HEK293 (cell line): Measurements from ENCODE around the gene ARHGAP25.

Experiments used
- CTCF ChIA-PET: fragments of 350-600 bp; formaldehyde crosslinking; extraction: SDS; loops from one replicate; lab custom pipeline; 2021; ENCODE audit warnings: antibody characterized with exemption; lab: Yijun Ruan, JAX
- POLR2A ChIA-PET: fragments of 300-600 bp; formaldehyde crosslinking; extraction: SDS; loops from one replicate; lab custom pipeline; 2020; ENCODE audit warnings: antibody characterized with exemption, inconsistent platforms; lab: Yijun Ruan, JAX
- H3K27ac ChIP-seq: fragments of 200-500 bp; sonication (Bioruptor generic); 2 replicates; pipeline ENCODE4 v1.5.1; 2014; ENCODE audit warnings: low read depth, low read length, control low read depth, inconsistent platforms; ENCODE audit errors: extremely low read depth
- H3K36me3 ChIP-seq, 2 experiments: fragments of 200-500 bp in 1 of 2; sonication (Bioruptor generic) in 1 of 2; 1 replicate in 1 of 2; 2 replicates in 1 of 2; pipeline ENCODE4 v1.5.1; 2014 to 2017; ENCODE audit warnings: inconsistent platforms in 2 of 2, low read length in 2 of 2; ENCODE audit not compliant: control insufficient read depth in 2 of 2, insufficient read depth in 1 of 2
- H3K4me1 ChIP-seq: fragments of 200-500 bp; sonication (Bioruptor generic); 2 replicates; pipeline ENCODE4 v1.5.1; 2014; ENCODE audit warnings: mild to moderate bottlenecking, low read length, inconsistent platforms; ENCODE audit not compliant: control insufficient read depth, insufficient read depth
- H3K4me3 ChIP-seq: 2 replicates; pipeline ENCODE4 v1.5.1; 2011; ENCODE audit warnings: low read depth, mild to moderate bottlenecking, control low read depth, low read length, moderate library complexity
- H3K9me3 ChIP-seq: fragments of 200-500 bp; sonication (Bioruptor generic); 2 replicates; pipeline ENCODE4 v1.5.1; 2014; ENCODE audit warnings: low read depth, low read length, inconsistent platforms; ENCODE audit not compliant: control insufficient read depth, insufficient read depth
- BCL11A ChIP-seq: fragments of 450-650 bp; formaldehyde crosslinking; IDR thresholded peaks from 2 replicates; pipeline ENCODE4 v1.5.1; 2016; ENCODE audit warnings: low read depth, missing biosample characterization, missing genetic modification characterization
- KLF8 ChIP-seq: fragments of 450-650 bp; formaldehyde crosslinking; IDR thresholded peaks from 2 replicates; pipeline ENCODE4 v1.5.1; 2016; ENCODE audit warnings: missing biosample characterization, missing genetic modification characterization
- MYNN ChIP-seq: fragments of 450-650 bp; formaldehyde crosslinking; IDR thresholded peaks from 2 replicates; pipeline ENCODE4 v1.5.1; 2016; ENCODE audit warnings: missing biosample characterization, missing genetic modification characterization, borderline replicate concordance
- OVOL3 ChIP-seq: fragments of 450-650 bp; formaldehyde crosslinking; IDR thresholded peaks from 2 replicates; pipeline ENCODE4 v1.5.1; 2016; ENCODE audit warnings: missing biosample characterization, missing genetic modification characterization
- PRDM1 ChIP-seq: fragments of 450-650 bp; formaldehyde crosslinking; IDR thresholded peaks from 2 replicates; pipeline ENCODE4; 2016; ENCODE audit warnings: missing biosample characterization, missing genetic modification characterization
- YY1 ChIP-seq: fragments of 450-650 bp; formaldehyde crosslinking; IDR thresholded peaks from 2 replicates; pipeline ENCODE4 v1.5.1; 2018; ENCODE audit warnings: missing biosample characterization, missing genetic modification characterization
- ZBTB17 ChIP-seq: fragments of 450-650 bp; formaldehyde crosslinking; IDR thresholded peaks from 2 replicates; pipeline ENCODE4 v1.5.1; 2016; ENCODE audit warnings: missing biosample characterization, missing genetic modification characterization
- ZNF121 ChIP-seq: fragments of 450-650 bp; formaldehyde crosslinking; IDR thresholded peaks from 2 replicates; pipeline ENCODE4 v1.5.1; 2016; ENCODE audit warnings: missing biosample characterization, missing genetic modification characterization
- ZNF140 ChIP-seq: fragments of 450-650 bp; formaldehyde crosslinking; IDR thresholded peaks from 2 replicates; pipeline ENCODE4 v1.5.1; 2016; ENCODE audit warnings: missing biosample characterization, missing genetic modification characterization
- ZNF239 ChIP-seq: fragments of 450-650 bp; formaldehyde crosslinking; IDR thresholded peaks from 2 replicates; pipeline ENCODE4 v1.5.1; 2016; ENCODE audit warnings: missing biosample characterization, missing genetic modification characterization
- ZNF311 ChIP-seq: fragments of 450-650 bp; formaldehyde crosslinking; IDR thresholded peaks from 2 replicates; pipeline ENCODE4 v1.5.1; 2017; ENCODE audit warnings: missing biosample characterization, missing genetic modification characterization, borderline replicate concordance
- ZNF529 ChIP-seq: fragments of 450-650 bp; formaldehyde crosslinking; IDR thresholded peaks from 2 replicates; pipeline ENCODE4 v1.5.1; 2017; ENCODE audit warnings: missing genetic modification characterization, missing biosample characterization; ENCODE audit not compliant: insufficient replicate concordance
- ZNF585B ChIP-seq: fragments of 450-650 bp; formaldehyde crosslinking; IDR thresholded peaks from 2 replicates; pipeline ENCODE4 v1.5.1; 2016; ENCODE audit warnings: missing biosample characterization, missing genetic modification characterization
- ZNF623 ChIP-seq: fragments of 450-650 bp; formaldehyde crosslinking; IDR thresholded peaks from 2 replicates; pipeline ENCODE4 v1.5.1; 2016; ENCODE audit warnings: missing biosample characterization, missing genetic modification characterization
- ZNF768 ChIP-seq: fragments of 450-650 bp; formaldehyde crosslinking; IDR thresholded peaks from 2 replicates; pipeline ENCODE4 v1.5.1; 2018; ENCODE audit warnings: missing biosample characterization, mild to moderate bottlenecking, missing genetic modification characterization
- ZSCAN30 ChIP-seq: fragments of 450-650 bp; IDR thresholded peaks from 2 replicates; pipeline ENCODE4 v1.5.1; 2018; ENCODE audit warnings: missing biosample characterization, mild to moderate bottlenecking, missing genetic modification characterization, moderate library complexity
- TF ChIP-seq, protein P1 (sequence below): fragments of 450-650 bp; IDR thresholded peaks from 2 replicates; pipeline ENCODE4 v1.5.1; 2018; ENCODE audit warnings: missing biosample characterization, mild to moderate bottlenecking, missing genetic modification characterization
- TF ChIP-seq, protein P2 (sequence below): fragments of 450-650 bp; formaldehyde crosslinking; IDR thresholded peaks from 2 replicates; pipeline ENCODE4 v1.5.1; 2016; ENCODE audit warnings: missing biosample characterization, missing genetic modification characterization
- TF ChIP-seq, protein P3 (sequence below): fragments of 450-650 bp; formaldehyde crosslinking; IDR thresholded peaks from 2 replicates; pipeline ENCODE4 v1.5.1; 2016; ENCODE audit warnings: missing biosample characterization, missing genetic modification characterization
- TF ChIP-seq, protein P4 (sequence below): fragments of 450-650 bp; formaldehyde crosslinking; IDR thresholded peaks from 2 replicates; pipeline ENCODE4 v1.5.1; 2016; ENCODE audit warnings: missing biosample characterization, missing genetic modification characterization
- TF ChIP-seq, protein P5 (sequence below): fragments of 450-650 bp; formaldehyde crosslinking; IDR thresholded peaks from 2 replicates; pipeline ENCODE4 v1.5.1; 2017; ENCODE audit warnings: missing biosample characterization, missing genetic modification characterization
- TF ChIP-seq, protein P6 (sequence below): fragments of 450-650 bp; formaldehyde crosslinking; IDR thresholded peaks from 2 replicates; pipeline ENCODE4 v1.5.1; 2016; ENCODE audit warnings: missing biosample characterization, missing genetic modification characterization

The ARHGAP25 gene

DNA sequence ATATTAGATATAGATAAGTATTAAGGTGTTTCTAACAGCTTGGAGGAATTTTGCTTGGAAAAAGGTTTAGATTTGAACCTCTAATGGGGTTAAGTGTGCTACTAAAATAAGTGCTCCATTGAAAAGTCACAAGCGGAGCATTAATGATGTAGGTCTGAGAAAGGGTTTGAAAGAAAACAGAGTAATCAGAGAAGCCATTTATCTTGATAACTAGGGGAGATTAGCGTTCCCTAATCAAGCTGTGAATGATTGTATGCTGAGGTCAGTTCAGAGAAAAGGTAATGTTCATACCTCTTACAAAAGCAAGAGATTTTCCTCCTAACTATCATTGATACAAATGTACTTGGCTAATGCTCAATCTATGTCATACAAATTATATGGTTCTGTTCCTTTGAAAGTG is 1.5 kb downstream of the ARHGAP25 start:
- CTCF ChIA-PET, result interaction anchor here (2.1 kb wide), 1 partner anchor 27 kb away, joined by 5 read pairs; no protein-coding TSS in a partner anchor
- Histone ChIP-seq H3K27ac (no peak overlapping the region), H3K9me3 (no peaks in the 10 kb centered on the region), H3K36me3 (no peaks in the 10 kb centered on the region), H3K4me3 (no peak overlapping the region), H3K4me1 (no peaks in the 10 kb centered on the region)
- POLR2A ChIA-PET, result no interaction called here
- TF ChIP-seq PRDM1 (tag by site-specific recombination), result no peak
- no peak for TF ChIP-seq ZSCAN30 (tag by site-specific recombination)
- TF ChIP-seq BCL11A (tag by site-specific recombination), result no peak
- no peak for TF ChIP-seq ZNF585B (tag by site-specific recombination)
- TF ChIP-seq ZNF529 (tag by site-specific recombination), result no peak
- TF ChIP-seq, protein P1, sequence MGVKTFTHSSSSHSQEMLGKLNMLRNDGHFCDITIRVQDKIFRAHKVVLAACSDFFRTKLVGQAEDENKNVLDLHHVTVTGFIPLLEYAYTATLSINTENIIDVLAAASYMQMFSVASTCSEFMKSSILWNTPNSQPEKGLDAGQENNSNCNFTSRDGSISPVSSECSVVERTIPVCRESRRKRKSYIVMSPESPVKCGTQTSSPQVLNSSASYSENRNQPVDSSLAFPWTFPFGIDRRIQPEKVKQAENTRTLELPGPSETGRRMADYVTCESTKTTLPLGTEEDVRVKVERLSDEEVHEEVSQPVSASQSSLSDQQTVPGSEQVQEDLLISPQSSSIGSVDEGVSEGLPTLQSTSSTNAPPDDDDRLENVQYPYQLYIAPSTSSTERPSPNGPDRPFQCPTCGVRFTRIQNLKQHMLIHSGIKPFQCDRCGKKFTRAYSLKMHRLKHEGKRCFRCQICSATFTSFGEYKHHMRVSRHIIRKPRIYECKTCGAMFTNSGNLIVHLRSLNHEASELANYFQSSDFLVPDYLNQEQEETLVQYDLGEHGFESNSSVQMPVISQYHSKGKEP (tag by site-specific recombination), result no peak

DNA sequence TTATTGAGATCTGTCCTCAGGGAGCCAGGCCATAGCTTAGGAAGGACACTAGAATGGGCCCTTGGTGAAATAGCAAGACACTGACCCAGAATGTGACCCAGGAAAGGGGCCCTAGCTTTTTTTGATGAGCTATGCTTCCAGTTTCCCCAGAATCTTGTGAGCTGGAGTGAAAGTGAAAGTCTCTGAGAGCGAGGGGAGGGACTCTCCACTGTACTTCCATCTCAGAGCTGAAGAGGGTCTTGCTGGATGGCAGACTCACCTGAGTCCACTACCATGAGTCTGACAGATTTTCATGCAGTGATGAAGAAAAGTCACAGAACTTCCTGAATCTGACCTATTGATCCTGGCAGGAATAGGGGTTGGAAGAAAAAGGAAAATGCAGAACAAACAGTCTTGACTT is 3.1 kb downstream of the ARHGAP25 start:
- H3K4me3 ChIP-seq, result no peak overlapping the region
- TF ChIP-seq, protein P2, sequence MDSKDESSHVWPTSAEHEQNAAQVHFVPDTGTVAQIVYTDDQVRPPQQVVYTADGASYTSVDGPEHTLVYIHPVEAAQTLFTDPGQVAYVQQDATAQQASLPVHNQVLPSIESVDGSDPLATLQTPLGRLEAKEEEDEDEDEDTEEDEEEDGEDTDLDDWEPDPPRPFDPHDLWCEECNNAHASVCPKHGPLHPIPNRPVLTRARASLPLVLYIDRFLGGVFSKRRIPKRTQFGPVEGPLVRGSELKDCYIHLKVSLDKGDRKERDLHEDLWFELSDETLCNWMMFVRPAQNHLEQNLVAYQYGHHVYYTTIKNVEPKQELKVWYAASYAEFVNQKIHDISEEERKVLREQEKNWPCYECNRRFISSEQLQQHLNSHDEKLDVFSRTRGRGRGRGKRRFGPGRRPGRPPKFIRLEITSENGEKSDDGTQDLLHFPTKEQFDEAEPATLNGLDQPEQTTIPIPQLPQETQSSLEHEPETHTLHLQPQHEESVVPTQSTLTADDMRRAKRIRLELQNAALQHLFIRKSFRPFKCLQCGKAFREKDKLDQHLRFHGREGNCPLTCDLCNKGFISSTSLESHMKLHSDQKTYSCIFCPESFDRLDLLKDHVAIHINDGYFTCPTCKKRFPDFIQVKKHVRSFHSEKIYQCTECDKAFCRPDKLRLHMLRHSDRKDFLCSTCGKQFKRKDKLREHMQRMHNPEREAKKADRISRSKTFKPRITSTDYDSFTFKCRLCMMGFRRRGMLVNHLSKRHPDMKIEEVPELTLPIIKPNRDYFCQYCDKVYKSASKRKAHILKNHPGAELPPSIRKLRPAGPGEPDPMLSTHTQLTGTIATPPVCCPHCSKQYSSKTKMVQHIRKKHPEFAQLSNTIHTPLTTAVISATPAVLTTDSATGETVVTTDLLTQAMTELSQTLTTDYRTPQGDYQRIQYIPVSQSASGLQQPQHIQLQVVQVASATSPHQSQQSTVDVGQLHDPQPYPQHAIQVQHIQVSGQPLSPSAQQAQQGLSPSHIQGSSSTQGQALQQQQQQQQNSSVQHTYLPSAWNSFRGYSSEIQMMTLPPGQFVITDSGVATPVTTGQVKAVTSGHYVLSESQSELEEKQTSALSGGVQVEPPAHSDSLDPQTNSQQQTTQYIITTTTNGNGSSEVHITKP (tag by site-specific recombination), result no peak
- TF ChIP-seq ZNF140 (tag by site-specific recombination) (no peak), ZNF768 (no peak), MYNN (tag by site-specific recombination) (no peak), ZBTB17 (tag by site-specific recombination) (no peak), ZNF121 (tag by site-specific recombination) (no peak), YY1 (tag by site-specific recombination) (no peak), BCL11A (tag by site-specific recombination) (no peak), OVOL3 (tag by site-specific recombination) (no peak), KLF8 (tag by site-specific recombination) (no peak), ZNF311 (tag by site-specific recombination) (no peak), ZNF239 (no peak), ZNF623 (tag by site-specific recombination) (no peak)
- TF ChIP-seq, protein P3, sequence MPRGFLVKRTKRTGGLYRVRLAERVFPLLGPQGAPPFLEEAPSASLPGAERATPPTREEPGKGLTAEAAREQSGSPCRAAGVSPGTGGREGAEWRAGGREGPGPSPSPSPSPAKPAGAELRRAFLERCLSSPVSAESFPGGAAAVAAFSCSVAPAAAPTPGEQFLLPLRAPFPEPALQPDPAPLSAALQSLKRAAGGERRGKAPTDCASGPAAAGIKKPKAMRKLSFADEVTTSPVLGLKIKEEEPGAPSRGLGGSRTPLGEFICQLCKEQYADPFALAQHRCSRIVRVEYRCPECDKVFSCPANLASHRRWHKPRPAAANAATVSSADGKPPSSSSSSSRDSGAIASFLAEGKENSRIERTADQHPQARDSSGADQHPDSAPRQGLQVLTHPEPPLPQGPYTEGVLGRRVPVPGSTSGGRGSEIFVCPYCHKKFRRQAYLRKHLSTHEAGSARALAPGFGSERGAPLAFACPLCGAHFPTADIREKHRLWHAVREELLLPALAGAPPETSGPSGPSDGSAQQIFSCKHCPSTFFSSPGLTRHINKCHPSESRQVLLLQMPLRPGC (tag by site-specific recombination), result no peak
- TF ChIP-seq, protein P4, sequence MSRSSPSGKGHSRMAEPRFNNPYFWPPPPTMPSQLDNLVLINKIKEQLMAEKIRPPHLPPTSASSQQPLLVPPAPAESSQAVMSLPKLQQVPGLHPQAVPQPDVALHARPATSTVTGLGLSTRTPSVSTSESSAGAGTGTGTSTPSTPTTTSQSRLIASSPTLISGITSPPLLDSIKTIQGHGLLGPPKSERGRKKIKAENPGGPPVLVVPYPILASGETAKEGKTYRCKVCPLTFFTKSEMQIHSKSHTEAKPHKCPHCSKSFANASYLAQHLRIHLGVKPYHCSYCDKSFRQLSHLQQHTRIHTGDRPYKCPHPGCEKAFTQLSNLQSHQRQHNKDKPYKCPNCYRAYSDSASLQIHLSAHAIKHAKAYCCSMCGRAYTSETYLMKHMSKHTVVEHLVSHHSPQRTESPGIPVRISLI, result no peak
- TF ChIP-seq, protein P5, sequence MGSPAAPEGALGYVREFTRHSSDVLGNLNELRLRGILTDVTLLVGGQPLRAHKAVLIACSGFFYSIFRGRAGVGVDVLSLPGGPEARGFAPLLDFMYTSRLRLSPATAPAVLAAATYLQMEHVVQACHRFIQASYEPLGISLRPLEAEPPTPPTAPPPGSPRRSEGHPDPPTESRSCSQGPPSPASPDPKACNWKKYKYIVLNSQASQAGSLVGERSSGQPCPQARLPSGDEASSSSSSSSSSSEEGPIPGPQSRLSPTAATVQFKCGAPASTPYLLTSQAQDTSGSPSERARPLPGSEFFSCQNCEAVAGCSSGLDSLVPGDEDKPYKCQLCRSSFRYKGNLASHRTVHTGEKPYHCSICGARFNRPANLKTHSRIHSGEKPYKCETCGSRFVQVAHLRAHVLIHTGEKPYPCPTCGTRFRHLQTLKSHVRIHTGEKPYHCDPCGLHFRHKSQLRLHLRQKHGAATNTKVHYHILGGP (tag by site-specific recombination), result no peak
- TF ChIP-seq, protein P6, sequence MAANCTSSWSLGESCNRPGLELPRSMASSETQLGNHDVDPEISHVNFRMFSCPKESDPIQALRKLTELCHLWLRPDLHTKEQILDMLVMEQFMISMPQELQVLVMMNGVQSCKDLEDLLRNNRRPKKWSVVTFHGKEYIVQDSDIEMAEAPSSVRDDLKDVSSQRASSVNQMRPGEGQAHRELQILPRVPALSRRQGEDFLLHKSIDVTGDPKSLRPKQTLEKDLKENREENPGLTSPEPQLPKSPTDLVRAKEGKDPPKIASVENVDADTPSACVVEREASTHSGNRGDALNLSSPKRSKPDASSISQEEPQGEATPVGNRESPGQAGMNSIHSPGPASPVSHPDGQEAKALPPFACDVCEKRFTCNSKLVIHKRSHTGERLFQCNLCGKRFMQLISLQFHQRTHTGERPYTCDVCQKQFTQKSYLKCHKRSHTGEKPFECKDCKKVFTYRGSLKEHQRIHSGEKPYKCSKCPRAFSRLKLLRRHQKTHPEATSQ (tag by site-specific recombination), result no peak
- POLR2A ChIA-PET, result no interaction called here
- H3K36me3 ChIP-seq, result no peaks in the 10 kb centered on the region
- H3K9me3 ChIP-seq, result no peaks in the 10 kb centered on the region
- CTCF ChIA-PET, result interaction anchor here (1.1 to 2.1 kb wide), 3 partner anchors 10 to 29 kb away, joined by 4 to 5 read pairs (median 4); no protein-coding TSS in a partner anchor
- H3K4me1 ChIP-seq, result no peaks in the 10 kb centered on the region
- no peak overlapping the region for H3K27ac ChIP-seq
